ENCODE measurements around the gene PPARD. TPM values are rescaled to one million over a fixed set of nuclear protein-coding genes. Genes with fewer than 3 reads are reported as not detected.
A peak's percentile ranks its signal among the peaks of the same experiment; 100 is the strongest.

PPARD gene
- total and polyA plus RNA-seq, 2 of the 13 experiments (the other 11 are each of a cell fraction or from before 2014, with no cell fraction given), result 6.1 to 13.3 TPM

DNA sequence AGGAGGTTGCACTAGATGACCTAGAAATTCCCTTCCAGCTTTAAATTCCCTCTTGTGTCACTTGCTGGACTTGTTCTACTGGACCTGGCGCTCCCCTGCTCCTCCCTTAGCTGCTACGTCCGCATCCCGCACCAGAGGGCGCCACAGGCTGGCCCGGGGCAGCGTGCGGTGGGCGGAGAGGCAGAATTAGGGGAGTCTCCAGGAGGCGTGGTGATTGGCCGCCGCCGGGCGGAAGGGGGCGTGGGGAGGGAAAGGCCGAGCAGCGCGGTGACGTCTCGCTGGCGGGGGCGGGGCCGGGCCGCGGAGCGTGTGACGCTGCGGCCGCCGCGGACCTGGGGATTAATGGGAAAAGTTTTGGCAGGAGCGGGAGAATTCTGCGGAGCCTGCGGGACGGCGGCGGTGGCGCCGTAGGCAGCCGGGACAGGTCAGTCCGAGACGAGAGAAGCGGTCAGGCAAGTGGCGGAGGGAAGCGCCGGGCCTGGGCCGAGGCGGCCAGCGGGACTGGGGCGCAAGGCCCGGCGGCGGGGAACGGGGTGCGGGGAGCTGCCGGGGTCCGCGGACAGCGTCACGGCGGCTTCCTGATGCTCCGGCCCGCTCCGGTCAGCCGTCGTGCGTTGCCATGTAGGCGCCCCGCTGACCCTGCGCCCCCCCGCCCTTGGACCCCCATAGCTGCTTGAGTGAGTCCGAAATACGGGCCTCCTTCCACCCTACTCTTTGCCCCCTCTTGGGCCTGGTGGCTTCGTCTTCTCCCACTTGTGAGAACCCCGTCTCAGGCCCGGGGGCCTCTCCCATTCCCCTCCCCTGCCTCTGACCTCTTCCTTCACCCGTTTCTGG, at the start of gene PPARD (continued):
- TF ChIP-seq ZFP62 (CRISPR knock-in tag; IDR thresholded peaks at IDR 0.05), result no peak
- peak; percentile 77 for TF ChIP-seq THAP11 (CRISPR knock-in tag; IDR thresholded peaks at IDR 0.05)
- peak; percentile 75; the same call in 1 of the 2 replicates for TF ChIP-seq REL (CRISPR knock-in tag; conservative IDR thresholded peaks at IDR 0.05)
- no peak for TF ChIP-seq MBD4 (IDR thresholded peaks at IDR 0.05; ENCODE audit: borderline replicate concordance, low read length)
- peak; percentile 89; the same call in 1 of the 2 replicates for TF ChIP-seq ZNF709 (CRISPR knock-in tag; IDR thresholded peaks at IDR 0.05)
- peak; percentile 82 for TF ChIP-seq NFYC (CRISPR knock-in tag; IDR thresholded peaks at IDR 0.05)
- TF ChIP-seq CHCHD3 (CRISPR knock-in tag; IDR thresholded peaks at IDR 0.05), result no peak
- TF ChIP-seq HNRNPUL1 (IDR thresholded peaks at IDR 0.05; ENCODE audit: low read depth, low read length), result no peak
- TF ChIP-seq SMAD1 (CRISPR knock-in tag; IDR thresholded peaks at IDR 0.05; ENCODE audit: borderline replicate concordance, low read depth), result no peak; the same call in 1 of the 2 replicates
- TF ChIP-seq ZNF101 (CRISPR knock-in tag; IDR thresholded peaks at IDR 0.05; ENCODE audit: borderline replicate concordance, low read depth), result no peak
- TF ChIP-seq ZNF75D (CRISPR knock-in tag; IDR thresholded peaks at IDR 0.05; ENCODE audit: borderline replicate concordance), result no peak
- TF ChIP-seq SNRNP70 (IDR thresholded peaks at IDR 0.05; ENCODE audit: low read depth, low read length), result no peak
- no peak for TF ChIP-seq MTA1 (CRISPR knock-in tag; IDR thresholded peaks at IDR 0.05; ENCODE audit: borderline replicate concordance)
- TF ChIP-seq, protein P1, sequence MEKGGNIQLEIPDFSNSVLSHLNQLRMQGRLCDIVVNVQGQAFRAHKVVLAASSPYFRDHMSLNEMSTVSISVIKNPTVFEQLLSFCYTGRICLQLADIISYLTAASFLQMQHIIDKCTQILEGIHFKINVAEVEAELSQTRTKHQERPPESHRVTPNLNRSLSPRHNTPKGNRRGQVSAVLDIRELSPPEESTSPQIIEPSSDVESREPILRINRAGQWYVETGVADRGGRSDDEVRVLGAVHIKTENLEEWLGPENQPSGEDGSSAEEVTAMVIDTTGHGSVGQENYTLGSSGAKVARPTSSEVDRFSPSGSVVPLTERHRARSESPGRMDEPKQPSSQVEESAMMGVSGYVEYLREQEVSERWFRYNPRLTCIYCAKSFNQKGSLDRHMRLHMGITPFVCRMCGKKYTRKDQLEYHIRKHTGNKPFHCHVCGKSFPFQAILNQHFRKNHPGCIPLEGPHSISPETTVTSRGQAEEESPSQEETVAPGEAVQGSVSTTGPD (CRISPR knock-in tag; IDR thresholded peaks at IDR 0.05), result no peak
- TF ChIP-seq RELA (CRISPR knock-in tag; IDR thresholded peaks at IDR 0.05), result peak; percentile 79
- peak; percentile 82 for TF ChIP-seq ZNF563 (CRISPR knock-in tag; IDR thresholded peaks at IDR 0.05)
- TF ChIP-seq ZBTB20 (CRISPR knock-in tag; IDR thresholded peaks at IDR 0.05; ENCODE audit: borderline replicate concordance, low read depth), result peak; percentile 38; the same call in 1 of the 2 replicates
- peak; percentile 84 for TF ChIP-seq ZNF772 (CRISPR knock-in tag; IDR thresholded peaks at IDR 0.05)
- 0 out of 2 replicates have a peak, but pooled peaks have one; percentile 21 for TF ChIP-seq ZNF121 (CRISPR knock-in tag; IDR thresholded peaks at IDR 0.05)
- peak; percentile 62 for TF ChIP-seq BCL6 (CRISPR knock-in tag; IDR thresholded peaks at IDR 0.05)
- TF ChIP-seq, protein P2, sequence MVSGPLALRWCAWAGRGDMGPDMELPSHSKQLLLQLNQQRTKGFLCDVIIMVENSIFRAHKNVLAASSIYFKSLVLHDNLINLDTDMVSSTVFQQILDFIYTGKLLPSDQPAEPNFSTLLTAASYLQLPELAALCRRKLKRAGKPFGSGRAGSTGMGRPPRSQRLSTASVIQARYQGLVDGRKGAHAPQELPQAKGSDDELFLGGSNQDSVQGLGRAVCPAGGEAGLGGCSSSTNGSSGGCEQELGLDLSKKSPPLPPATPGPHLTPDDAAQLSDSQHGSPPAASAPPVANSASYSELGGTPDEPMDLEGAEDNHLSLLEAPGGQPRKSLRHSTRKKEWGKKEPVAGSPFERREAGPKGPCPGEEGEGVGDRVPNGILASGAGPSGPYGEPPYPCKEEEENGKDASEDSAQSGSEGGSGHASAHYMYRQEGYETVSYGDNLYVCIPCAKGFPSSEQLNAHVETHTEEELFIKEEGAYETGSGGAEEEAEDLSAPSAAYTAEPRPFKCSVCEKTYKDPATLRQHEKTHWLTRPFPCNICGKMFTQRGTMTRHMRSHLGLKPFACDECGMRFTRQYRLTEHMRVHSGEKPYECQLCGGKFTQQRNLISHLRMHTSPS (CRISPR knock-in tag; IDR thresholded peaks at IDR 0.05; ENCODE audit: low read depth), result no peak
- peak; percentile 9; the same call in 1 of the 2 replicates for TF ChIP-seq ZFP90 (CRISPR knock-in tag; IDR thresholded peaks at IDR 0.05; ENCODE audit: borderline replicate concordance)
- TF ChIP-seq SCMH1 (CRISPR knock-in tag; IDR thresholded peaks at IDR 0.05; ENCODE audit: borderline replicate concordance), result no peak
- no peak for TF ChIP-seq ADNP (CRISPR knock-in tag; IDR thresholded peaks at IDR 0.05)
- TF ChIP-seq, protein P3, sequence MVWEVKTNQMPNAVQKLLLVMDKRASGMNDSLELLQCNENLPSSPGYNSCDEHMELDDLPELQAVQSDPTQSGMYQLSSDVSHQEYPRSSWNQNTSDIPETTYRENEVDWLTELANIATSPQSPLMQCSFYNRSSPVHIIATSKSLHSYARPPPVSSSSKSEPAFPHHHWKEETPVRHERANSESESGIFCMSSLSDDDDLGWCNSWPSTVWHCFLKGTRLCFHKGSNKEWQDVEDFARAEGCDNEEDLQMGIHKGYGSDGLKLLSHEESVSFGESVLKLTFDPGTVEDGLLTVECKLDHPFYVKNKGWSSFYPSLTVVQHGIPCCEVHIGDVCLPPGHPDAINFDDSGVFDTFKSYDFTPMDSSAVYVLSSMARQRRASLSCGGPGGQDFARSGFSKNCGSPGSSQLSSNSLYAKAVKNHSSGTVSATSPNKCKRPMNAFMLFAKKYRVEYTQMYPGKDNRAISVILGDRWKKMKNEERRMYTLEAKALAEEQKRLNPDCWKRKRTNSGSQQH (CRISPR knock-in tag; IDR thresholded peaks at IDR 0.05; ENCODE audit: low read depth), result no peak; the same call in 1 of the 2 replicates
- no peak for TF ChIP-seq ZSCAN22 (CRISPR knock-in tag; IDR thresholded peaks at IDR 0.05)
- TF ChIP-seq ZNF30 (CRISPR knock-in tag; IDR thresholded peaks at IDR 0.05), result no peak

All from HepG2 (cell line).